NCI-H1694 treated with DMSO at 0.1 percent for 48 hours (cell line): Measurements from ENCODE around the gene ACLY.
"Not testable (repeated sequence)": the region's sequence is repeated elsewhere in the genome, so short reads cannot be mapped to it uniquely, and the experiment has no call there.

Experiments used
- DNase-seq: peaks from one replicate; lab custom pipeline; 2025; lab: John Stamatoyannopoulos, UW

ACLY gene

GRCh38 chr17:41910701-41911391, 7.9 kb downstream of the ACLY start:
- no peak for DNase-seq

DNA sequence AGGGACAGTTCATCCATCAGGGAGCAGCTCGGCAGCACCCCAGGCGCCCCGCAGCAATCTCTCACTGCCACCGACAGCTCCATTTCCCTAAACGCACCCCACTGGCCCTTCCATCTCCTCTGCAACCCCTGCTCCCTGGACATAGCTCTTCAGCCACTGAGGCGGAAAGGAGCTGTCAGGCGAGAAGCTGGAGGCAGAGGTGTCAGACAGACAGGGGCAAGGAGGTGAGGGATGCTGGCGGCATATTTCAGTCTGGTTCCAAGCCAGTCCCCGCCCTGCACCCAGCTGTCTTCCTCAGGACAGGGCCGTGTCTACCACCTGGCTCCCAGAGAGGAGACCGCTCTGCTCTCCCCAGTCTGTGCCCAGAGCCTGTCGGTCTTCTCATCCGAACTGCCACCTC, 9.7 kb downstream of the ACLY start:
- no peak for DNase-seq

- DNase-seq, result no peak
These were observed 10.9 kb downstream of the ACLY start for GRCh38 chr17:41907633-41908539.

DNA sequence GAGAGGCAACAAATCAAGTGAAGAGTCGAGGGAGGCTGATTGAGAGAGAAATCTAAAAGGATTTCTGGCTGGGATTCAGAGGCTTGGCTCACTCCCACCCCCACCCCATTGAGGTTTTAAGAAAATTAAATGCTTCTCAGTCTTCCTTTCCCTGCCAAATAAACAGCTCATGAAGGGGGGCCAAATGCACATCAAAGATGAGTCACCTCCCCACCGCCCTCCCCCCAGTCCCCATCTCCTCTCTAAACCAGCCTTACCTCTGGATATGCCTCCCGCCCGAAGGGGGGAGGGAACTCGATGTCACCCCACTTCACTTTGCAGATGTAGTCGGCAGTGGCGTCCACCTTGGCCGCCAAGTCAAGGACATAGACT, 11.6 kb downstream of the ACLY start:
- DNase-seq, result no peak

- DNase-seq, result no peak
These were observed 12.1 kb downstream of the ACLY start for GRCh38 chr17:41906465-41907184.

DNA sequence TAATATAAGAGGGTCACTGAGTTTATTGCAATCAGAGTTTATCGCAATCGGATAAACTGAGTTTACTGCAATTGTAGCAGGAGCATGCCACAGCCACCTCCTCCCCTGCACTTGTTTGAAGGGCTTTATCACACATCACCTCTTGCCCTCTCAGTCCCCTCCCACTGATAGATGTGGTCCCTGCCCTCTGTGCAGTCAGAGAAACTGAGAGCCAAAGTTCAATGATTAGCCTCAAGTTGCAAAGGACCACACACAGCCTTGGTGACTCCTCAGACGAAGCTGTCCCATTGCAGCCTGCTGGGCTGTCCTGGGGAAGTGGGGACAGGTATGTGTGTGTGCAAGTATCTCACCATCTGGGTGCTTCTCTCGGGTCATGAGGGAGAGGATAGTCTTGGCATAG, 13.6 kb downstream of the ACLY start:
- no peak for DNase-seq

DNA sequence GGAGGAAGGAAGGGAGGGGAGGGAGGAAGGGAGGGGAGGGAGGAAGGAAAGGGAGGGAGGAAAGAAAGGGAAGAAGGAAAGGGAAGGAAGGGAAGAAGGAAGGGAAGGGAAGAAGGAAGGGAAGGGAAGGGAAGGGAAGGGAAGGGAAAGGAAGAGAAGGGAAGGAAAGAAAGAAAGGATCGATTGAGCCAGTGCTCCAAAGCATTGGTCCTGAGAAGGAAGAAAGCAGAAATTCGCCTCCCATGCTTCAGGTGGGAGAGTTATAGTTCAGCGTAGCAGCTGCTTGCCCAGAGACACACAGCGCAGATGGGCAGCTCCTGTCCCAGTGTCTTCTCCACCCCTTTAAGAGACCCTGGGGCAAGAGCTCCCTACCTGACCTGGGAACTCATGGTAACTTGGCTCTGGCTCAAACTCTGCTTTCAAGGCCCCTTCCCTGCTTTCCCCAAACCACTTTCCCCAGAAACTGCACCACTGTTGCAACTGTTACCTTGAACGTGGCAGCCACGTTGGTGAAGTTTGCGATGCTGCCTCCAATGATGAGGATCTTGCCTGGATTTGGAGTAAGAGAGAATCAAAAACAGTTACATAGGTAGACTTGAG, 14.4 kb downstream of the ACLY start:
- no peak for DNase-seq

- no peak for DNase-seq
These were observed 17.1 kb downstream of the ACLY start for GRCh38 chr17:41901646-41902045.

DNA sequence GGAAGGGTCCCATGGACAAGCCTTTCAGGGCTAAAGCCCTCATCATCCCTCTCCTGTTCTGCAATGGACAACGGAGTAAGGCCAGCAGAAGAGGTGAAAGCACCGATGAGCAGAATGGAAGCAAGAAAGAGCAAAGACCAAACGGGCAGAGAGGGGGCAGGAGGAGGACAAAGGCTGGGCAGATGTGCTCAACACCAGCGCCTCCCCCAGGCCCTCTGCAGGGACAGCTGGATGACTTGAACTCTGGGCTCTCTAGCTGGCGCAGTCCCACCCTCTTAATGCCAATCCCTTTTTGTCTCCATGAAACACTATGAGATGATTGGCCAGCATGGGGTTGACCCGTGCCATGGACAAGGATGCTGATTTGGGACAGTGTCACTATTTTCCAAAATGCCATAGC, 22.0 kb downstream of the ACLY start:
- no peak for DNase-seq

GRCh38 chr17:41895617-41896016, 23.1 kb downstream of the ACLY start:
- no peak for DNase-seq

GRCh38 chr17:41894791-41895331, 23.9 kb downstream of the ACLY start:
- no peak for DNase-seq

DNA sequence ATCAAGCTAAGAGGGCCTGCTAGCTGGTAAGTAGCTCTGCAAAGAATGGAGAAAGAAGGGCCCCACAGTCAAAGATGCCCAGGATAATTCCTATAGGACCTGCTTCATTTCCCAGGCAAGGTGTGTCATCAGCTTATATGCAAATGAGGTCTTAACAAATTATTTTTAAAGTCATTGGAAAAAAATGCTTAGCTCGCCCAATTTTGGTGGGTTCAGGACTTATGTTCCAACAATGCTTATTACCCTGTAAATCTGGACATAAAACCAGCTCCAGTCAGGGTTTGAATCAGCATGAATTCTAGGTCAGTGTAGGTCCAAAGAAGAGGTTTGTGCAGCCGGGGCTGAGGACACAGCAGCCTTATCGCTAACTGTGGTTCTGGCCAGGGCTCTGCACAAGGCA, 25.4 kb downstream of the ACLY start:
- DNase-seq, result no peak

DNA sequence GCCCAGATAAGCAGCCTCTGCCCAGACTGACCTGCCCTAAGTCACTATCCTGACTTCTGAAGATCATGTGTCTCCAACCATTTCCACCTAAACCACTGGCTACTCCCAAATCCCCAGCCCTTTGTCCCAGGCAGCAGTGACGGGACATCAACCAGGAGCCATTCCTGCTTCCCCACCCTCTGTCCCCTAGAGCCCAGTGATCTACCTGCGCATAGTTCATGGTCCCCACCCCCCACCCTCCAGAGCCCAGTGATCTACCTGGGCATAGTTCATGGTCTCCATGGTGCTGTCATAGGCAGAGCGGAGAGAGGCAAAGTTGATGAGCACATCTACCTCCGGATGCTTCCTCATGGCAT, 26.8 kb downstream of the ACLY start:
- DNase-seq, result no peak

DNA sequence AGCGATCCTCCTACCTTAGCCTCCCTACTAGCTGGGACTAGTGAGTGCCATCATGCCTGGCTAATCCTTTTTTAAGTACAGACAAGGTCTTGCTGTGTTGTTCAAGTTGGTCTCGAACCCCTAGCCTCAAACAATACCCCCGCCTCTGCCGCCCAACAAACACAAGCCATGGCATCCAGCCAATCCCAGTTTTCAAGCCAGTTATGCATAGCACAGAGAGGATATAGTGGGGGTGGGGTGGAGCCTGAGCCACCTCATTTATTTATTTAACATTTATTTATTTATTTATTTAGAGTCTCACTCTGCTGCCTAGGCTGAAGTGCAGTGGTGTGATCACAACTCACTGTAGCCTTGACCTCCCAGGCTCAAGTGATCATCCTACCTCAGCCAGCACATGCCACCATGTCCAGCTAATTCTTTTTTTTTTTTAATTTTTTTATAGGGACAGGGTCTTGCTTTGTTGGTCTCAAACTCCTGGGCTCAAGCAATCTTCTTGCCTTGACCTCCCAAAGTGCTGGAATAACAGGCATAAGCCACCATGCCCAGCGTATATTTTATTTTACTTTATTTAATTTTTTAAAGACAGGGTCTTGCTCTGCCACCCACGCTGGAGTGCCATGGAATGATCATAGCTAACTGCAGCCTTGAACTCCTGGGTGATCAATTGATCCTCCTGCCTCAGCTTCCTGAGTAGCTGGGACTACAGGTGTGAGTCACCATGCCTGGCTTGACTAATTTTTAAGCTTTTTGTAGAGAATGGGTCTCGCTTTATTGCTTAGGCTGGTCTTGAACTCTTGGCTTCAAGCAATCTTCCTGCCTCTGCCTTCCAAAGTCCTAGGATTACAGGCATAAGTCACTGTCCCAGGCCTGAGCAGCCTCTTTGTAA, 27.4 kb downstream of the ACLY start:
- DNase-seq, result no peak

GRCh38 chr17:41888332-41888965, 30.3 kb downstream of the ACLY start:
- no peak for DNase-seq

- no peak for DNase-seq
These were observed 33.0 kb downstream of the ACLY start for GRCh38 chr17:41885733-41886132.

DNA sequence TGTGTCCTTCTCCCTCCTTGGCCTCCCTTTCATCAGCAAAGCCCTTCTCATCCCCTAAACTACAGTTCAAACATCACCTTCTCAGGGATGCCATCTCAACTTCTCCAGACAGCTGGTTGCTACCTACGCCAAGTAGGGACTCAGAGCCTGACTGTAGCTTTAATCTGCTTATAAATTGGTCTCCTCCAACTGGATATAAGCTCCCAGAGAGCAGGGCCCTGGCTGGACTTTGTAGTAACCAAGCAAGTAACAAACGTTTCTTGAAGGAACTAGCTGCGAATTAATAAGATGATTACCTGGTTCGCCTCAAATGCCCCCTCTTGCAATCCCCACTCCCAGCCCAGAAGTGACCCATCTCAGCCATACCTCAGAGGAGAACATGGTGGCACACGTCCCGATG, 36.0 kb downstream of the ACLY start:
- DNase-seq, result no peak

- DNase-seq, result no peak
These were observed 38.6 kb downstream of the ACLY start for GRCh38 chr17:41880130-41880529.

GRCh38 chr17:41874293-41874670, 44.5 kb downstream of the ACLY start:
- not testable (repeated sequence) for DNase-seq

- no peak for DNase-seq
These were observed 45.0 kb downstream of the ACLY start for GRCh38 chr17:41873559-41874292.
